Retinal pigment epithelial cell (primary cell): ENCODE data around the gene DPH2.
A peak's percentile ranks its signal among the peaks of the same experiment; 100 is the strongest.

Experiments
- DNase-seq: peaks from one replicate; pipeline ENCODE4 v3.0.0-alpha.2; 2010; ENCODE audit warnings: low read depth
- H3K4me3 ChIP-seq: 2 replicates; pipeline ENCODE4 v1.5.1; 2011; ENCODE audit warnings: mild to moderate bottlenecking, low read length, control low read depth, moderate library complexity
- CTCF ChIP-seq: conservative IDR thresholded peaks from 2 replicates; pipeline ENCODE4 v1.5.1; 2011; ENCODE audit warnings: low read depth, low read length, control low read depth, inconsistent platforms

Gene DPH2

GRCh38 chr1:43936431-43937151, 33.2 kb upstream of the DPH2 start:
- H3K4me3 ChIP-seq, result peak overlapping the region; percentile 38
- TF ChIP-seq CTCF, result peak; percentile 28
- no peak for DNase-seq

DNA sequence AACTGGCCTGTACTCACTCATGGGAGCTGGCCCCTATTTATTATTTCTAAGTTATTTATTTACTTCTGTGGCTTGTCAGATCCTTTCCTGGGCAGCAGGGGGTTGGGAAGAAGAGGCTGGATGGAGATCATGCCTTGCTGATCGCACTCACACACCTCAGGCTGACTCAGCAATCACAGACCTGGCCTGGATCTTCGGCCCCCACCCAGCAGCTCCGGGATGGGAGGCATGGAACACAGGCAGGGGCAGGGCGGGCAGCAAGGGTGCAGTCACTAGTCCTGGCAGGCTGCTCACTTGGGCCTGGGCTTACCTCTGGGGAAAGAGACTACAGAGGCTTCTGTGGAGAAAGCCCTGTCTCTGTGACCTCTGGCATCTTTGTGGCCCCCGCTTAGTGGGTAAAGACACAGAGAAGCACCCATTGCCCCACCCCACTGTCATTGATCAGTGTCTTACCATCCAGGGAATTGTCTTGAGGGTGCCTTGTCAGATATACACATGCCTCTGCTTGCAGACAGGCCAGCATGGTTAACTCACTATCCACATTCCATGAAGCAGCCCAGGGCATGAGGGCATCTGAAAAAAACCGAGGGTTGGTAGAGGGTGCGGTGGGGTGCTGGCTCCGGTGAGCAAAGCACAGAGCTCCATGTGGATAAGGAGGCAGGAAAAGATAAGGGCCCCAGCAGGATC, 32.5 kb upstream of the DPH2 start:
- no peak for TF ChIP-seq CTCF
- no peak overlapping the region for H3K4me3 ChIP-seq
- DNase-seq, result no peak

- no peak overlapping the region for H3K4me3 ChIP-seq
- no peak for TF ChIP-seq CTCF
- no peak for DNase-seq
Measured at GRCh38 chr1:43938383-43938782, 31.4 kb upstream of the DPH2 start.

GRCh38 chr1:43938892-43939587, 30.8 kb upstream of the DPH2 start:
- no peak overlapping the region for H3K4me3 ChIP-seq
- no peak for DNase-seq

DNA sequence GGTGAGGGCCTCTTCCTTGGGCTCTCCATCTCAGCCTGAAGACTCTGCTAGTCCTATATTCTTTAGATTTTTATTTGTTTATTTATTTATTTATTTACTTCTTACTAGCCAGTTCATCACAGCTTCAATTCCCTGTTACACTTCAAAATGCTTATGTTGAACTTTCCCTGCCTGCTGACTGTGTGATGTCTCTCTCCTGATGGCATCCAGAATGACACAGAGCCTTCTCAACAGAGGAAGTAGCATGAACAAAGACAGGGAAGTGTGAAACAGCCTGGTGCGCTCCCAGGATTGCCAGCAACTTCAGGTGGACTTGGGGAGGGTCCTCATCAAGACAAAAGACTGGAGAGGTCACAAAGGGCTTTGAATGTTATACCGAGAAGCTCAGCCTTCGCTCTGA, 27.4 kb upstream of the DPH2 start:
- no peak overlapping the region for H3K4me3 ChIP-seq
- TF ChIP-seq CTCF, result no peak
- no peak for DNase-seq

More at GRCh38 chr1:43938892-43939587, 30.8 kb upstream of the DPH2 start:
- no peak for TF ChIP-seq CTCF

GRCh38 chr1:43944860-43945259, 24.9 kb upstream of the DPH2 start:
- H3K4me3 ChIP-seq, result no peak overlapping the region
- no peak for DNase-seq
- no peak for TF ChIP-seq CTCF
